ENCODE results near the gene LRRC53.

Gene LRRC53

DNA sequence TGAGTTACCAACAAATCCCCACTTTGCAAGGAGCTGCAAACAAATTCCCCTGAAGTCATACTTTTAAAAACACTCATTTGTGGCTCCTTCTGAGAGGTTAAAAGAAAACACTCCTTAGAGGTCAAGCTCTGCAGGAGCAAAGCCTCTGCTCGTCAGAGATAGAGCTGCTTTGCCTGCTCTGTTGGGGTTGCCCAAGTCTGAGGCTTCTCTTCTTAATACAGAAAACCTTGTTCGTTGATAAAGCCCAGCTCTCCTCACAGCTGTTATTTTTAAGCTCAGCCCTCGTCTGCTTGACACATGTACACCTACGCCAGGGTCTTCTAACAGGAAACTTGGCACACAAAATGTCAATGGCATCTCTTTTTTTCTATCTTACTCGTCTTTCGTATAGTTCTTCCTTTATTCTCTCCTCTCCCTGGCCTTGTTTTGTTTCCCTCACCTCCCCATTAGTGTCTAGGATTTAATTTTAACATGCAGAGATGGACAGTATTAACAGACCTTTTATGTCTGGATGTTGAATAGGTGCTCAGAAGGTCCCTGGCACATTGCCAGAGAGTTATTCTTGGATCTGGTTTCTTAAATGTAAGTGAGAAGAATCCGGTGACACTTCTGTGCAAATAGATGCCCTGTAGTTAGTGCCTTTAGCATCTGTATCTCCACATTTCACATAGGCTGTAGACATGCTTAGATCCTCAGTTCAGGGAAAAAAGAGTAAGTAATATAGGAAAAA lies 86.0 kb downstream of the LRRC53 start:
- H3K4me1 ChIP-seq = no peaks in the 10 kb centered on the region
- TF ChIP-seq, protein P1, sequence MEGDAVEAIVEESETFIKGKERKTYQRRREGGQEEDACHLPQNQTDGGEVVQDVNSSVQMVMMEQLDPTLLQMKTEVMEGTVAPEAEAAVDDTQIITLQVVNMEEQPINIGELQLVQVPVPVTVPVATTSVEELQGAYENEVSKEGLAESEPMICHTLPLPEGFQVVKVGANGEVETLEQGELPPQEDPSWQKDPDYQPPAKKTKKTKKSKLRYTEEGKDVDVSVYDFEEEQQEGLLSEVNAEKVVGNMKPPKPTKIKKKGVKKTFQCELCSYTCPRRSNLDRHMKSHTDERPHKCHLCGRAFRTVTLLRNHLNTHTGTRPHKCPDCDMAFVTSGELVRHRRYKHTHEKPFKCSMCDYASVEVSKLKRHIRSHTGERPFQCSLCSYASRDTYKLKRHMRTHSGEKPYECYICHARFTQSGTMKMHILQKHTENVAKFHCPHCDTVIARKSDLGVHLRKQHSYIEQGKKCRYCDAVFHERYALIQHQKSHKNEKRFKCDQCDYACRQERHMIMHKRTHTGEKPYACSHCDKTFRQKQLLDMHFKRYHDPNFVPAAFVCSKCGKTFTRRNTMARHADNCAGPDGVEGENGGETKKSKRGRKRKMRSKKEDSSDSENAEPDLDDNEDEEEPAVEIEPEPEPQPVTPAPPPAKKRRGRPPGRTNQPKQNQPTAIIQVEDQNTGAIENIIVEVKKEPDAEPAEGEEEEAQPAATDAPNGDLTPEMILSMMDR (IDR thresholded peaks at IDR 0.05) = no peak
- H3K9me3 ChIP-seq (ENCODE audit: control insufficient read depth, low read length) = no peaks in the 10 kb centered on the region
- no peaks in the 10 kb centered on the region for H3K27me3 ChIP-seq (ENCODE audit: control insufficient read depth, insufficient read depth, low read length)
- H3K79me2 ChIP-seq = no peaks in the 10 kb centered on the region
- H3K4me3 ChIP-seq (ENCODE audit: low read depth, low read length) = no peak overlapping the region
- no peak overlapping the region for H2AFZ ChIP-seq
- H3K36me3 ChIP-seq (ENCODE audit: control insufficient read depth, insufficient read depth, low read length) = no peaks in the 10 kb centered on the region
- no peak overlapping the region for H3K4me2 ChIP-seq (ENCODE audit: low read length)
- no peak overlapping the region for H3K9ac ChIP-seq
- H3K27ac ChIP-seq = no peak overlapping the region

DNA sequence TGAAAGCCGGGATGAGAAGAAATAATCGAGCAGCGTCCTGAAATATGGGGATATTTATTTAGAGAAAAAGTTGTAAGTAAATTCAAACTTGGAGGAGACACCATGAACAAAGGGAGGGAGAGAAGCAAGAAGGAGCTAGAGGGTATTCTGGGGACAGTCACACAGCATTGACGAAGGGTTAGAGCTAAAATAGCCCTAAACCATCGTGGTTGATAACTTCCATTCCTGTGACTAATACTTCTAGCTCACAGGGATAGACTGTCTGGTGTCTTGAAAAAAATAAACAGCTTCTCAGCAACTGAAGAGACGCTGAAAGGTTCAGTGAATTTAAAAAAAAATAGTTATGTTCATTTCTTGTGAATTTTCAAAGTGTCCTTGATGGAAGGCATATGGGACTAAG lies 86.7 kb downstream of the LRRC53 start:
- no peaks in the 10 kb centered on the region for H3K27me3 ChIP-seq (ENCODE audit: control insufficient read depth, insufficient read depth, low read length)
- H3K9ac ChIP-seq = no peak overlapping the region
- no peak overlapping the region for H2AFZ ChIP-seq
- H3K4me2 ChIP-seq (ENCODE audit: low read length) = no peak overlapping the region
- TF ChIP-seq, protein P1 (IDR thresholded peaks at IDR 0.05) = no peak
- no peaks in the 10 kb centered on the region for H3K79me2 ChIP-seq
- H3K4me3 ChIP-seq (ENCODE audit: low read depth, low read length) = no peak overlapping the region
- no peak overlapping the region for H3K27ac ChIP-seq
- no peaks in the 10 kb centered on the region for H3K36me3 ChIP-seq (ENCODE audit: control insufficient read depth, insufficient read depth, low read length)
- H3K4me1 ChIP-seq = no peaks in the 10 kb centered on the region
- no peaks in the 10 kb centered on the region for H3K9me3 ChIP-seq (ENCODE audit: control insufficient read depth, low read length)

DNA sequence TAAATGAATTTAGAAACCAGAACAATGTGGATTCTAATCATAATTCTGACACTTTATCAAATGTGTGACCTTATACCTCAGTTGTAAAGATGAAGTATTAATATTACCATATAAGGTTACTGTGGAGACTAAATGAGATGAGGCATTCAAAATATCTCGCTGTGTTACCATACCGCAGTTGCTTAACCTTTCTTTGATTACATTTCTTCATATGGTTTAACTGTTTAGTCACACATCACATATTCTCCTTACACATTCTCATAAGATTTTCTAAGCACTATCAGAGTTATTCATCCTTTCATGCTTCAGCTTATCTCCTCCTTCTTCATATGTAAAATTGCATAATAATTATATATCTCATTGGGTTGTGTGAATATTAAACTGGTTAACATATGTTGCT lies 88.9 kb downstream of the LRRC53 start:
- H2AFZ ChIP-seq = no peak overlapping the region
- H3K4me2 ChIP-seq (ENCODE audit: low read length) = no peak overlapping the region
- H3K27me3 ChIP-seq (ENCODE audit: control insufficient read depth, insufficient read depth, low read length) = no peaks in the 10 kb centered on the region
- TF ChIP-seq, protein P1 (IDR thresholded peaks at IDR 0.05) = no peak
- no peaks in the 10 kb centered on the region for H3K4me1 ChIP-seq
- no peaks in the 10 kb centered on the region for H3K36me3 ChIP-seq (ENCODE audit: control insufficient read depth, insufficient read depth, low read length)
- no peak overlapping the region for H3K27ac ChIP-seq
- H3K9me3 ChIP-seq (ENCODE audit: control insufficient read depth, low read length) = no peaks in the 10 kb centered on the region
- H3K4me3 ChIP-seq (ENCODE audit: low read depth, low read length) = no peak overlapping the region
- H3K79me2 ChIP-seq = no peaks in the 10 kb centered on the region
- no peak overlapping the region for H3K9ac ChIP-seq

DNA sequence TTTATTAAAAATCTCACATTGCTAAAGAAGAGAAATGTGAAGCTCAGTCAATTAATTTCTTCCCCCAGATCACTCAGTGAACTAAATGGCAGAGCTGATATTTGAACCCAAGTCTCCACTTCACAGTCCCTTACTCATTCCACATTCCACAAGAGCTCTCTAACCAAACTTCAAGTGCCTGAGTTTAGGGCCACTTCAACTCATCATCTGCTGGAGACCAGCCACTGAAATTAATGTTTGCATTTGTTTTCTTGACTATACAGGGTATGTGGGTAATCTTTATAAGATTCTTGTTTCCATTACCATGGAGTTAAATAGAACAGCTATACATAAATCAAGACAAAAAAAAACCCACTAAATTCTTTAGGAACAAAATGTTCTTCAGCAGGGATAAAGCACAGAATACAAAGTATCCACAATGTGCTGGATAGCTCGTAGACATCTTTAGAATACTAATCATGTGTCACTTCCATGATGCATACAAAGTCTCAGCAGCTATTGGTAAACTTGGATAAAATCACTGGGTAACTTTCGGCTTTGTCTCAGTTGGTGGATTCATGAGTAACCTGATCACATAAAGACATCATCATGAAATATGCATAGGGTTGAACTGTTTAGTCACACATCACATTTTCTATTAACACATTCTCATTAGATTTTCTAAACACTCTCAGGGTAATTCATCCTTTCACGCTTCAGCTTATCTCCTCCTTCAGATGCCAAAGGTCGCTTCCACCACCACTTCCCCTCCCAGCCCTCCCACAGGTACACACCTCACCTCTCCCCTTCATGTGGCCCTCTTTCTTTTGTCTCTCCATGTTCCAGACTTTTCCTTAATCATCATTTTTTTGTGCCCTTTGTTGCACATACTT lies 89.8 kb downstream of the LRRC53 start:
- no peaks in the 10 kb centered on the region for H3K79me2 ChIP-seq
- TF ChIP-seq, protein P1 (IDR thresholded peaks at IDR 0.05) = no peak
- no peak overlapping the region for H3K9ac ChIP-seq
- H3K4me1 ChIP-seq = no peaks in the 10 kb centered on the region
- no peak overlapping the region for H3K27ac ChIP-seq
- H3K4me3 ChIP-seq (ENCODE audit: low read depth, low read length) = no peak overlapping the region
- no peak overlapping the region for H2AFZ ChIP-seq
- H3K9me3 ChIP-seq (ENCODE audit: control insufficient read depth, low read length) = no peaks in the 10 kb centered on the region
- no peaks in the 10 kb centered on the region for H3K36me3 ChIP-seq (ENCODE audit: control insufficient read depth, insufficient read depth, low read length)
- no peaks in the 10 kb centered on the region for H3K27me3 ChIP-seq (ENCODE audit: control insufficient read depth, insufficient read depth, low read length)
- H3K4me2 ChIP-seq (ENCODE audit: low read length) = no peak overlapping the region

Data from parathyroid adenoma (tissue), 2 donors.